ENCODE data around the gene BANP.

- TF ChIP-seq POLR2A (IDR thresholded peaks at IDR 0.05; ENCODE audit: low read depth, low read length) (no peak), POLR2AphosphoS5 (IDR thresholded peaks at IDR 0.05; ENCODE audit: low read depth, low read length) (no peak), TAF1 (IDR thresholded peaks at IDR 0.05; ENCODE audit: low read depth, low read length) (no peak)
Observed at GRCh38 chr16:87982581-87983041, 31.4 kb downstream of the BANP start.
